GM12891 (cell line): ENCODE data around the gene SELENOS.

Source experiments
- DNase-seq: peaks from one replicate; pipeline ENCODE4 v3.0.0; 2011; ENCODE audit warnings: low spot score; ENCODE audit not compliant: insufficient read length
- FAIRE-seq: peaks from 2 replicates; lab custom pipeline; 2011; peaks lifted over from hg19 to GRCh38; lab: Jason Lieb, UNC
- PAX5 ChIP-seq: IDR thresholded peaks from 2 replicates; pipeline ENCODE4 v1.6.1; 2011; ENCODE audit warnings: low read length, moderate library complexity, mild to moderate bottlenecking; ENCODE audit not compliant: insufficient read depth, severe bottlenecking
- POLR2A ChIP-seq: IDR thresholded peaks from 2 replicates; pipeline ENCODE4 v1.6.1; 2011; ENCODE audit warnings: low read depth, low read length, control low read depth
- POLR2AphosphoS5 ChIP-seq: IDR thresholded peaks from 2 replicates; pipeline ENCODE4 v1.6.1; 2011; ENCODE audit warnings: low read depth, low read length, control low read depth
- POU2F2 ChIP-seq: IDR thresholded peaks from 2 replicates; pipeline ENCODE4 v1.6.1; 2011; ENCODE audit warnings: low read depth, mild to moderate bottlenecking, control low read depth, low read length, moderate library complexity
- SPI1 ChIP-seq: IDR thresholded peaks from 2 replicates; pipeline ENCODE4 v1.6.1; 2011; ENCODE audit warnings: low read depth, low read length, control low read depth
- TAF1 ChIP-seq: IDR thresholded peaks from 2 replicates; pipeline ENCODE4 v1.6.1; 2011; ENCODE audit warnings: low read depth, low read length, control low read depth

SELENOS gene

GRCh38 chr15:101251830-101252820 lies 25.2 kb downstream of the SELENOS start, which contains the start of gene CHSY1:
Gene CHSY1 (minus strand): TSS chr15:101252048. CDS start chr15:101251456, 592 bp downstream.
- DNase-seq: peak; percentile 77

DNA sequence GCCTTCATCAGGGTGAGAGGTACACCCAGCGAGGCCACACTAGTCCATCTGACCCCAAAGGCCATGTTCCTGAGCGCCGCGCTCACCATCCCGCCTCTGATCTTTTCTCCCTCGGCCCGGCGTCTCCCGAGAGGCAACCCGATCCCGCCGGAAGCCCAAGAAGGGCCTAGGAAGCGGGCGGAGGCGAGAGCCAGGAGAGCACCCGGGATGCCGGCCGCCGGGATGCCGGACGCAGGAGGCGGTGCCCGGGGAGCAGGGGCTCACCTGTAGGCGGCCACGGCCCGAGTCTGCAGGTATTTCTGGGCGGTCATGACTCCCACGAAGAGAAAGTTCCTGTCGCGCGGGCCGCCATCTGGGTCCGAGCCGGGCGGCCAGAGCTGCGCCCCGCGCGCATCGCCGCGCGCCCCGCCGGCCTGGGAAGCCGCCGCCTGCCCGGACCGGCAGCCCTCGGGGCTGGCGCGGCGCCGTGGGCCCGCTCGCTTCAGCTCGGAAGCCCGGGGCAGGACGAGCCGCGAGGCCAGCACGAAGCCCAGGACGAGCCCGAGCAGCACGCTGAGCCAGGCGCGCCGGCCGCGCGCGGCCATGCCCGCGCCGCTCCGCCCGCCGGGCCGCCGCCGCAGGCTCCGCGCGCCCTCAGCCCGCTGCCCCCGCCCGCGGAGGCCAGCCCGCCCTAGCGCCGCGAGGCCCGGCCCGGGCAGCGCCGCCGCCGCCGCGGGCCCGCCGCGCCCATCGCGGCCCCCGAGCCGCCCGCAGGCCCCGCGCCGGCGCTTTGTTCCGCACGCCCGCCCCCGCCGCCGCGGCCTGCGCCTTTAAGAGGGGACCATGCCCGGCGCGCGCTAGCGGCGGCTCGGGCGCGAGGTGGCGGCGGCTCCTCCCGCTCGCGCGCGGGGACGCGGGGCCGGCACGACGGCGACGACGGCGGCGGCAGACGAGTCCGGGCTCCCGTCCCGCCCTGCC lies 26.1 kb downstream of the SELENOS start:
- DNase-seq (no peak), FAIRE-seq (peak; percentile 33)
- TF ChIP-seq POLR2AphosphoS5: no peak
- TF ChIP-seq SPI1: no peak
- no peak for TF ChIP-seq PAX5
- no peak for TF ChIP-seq POLR2A
- no peak for TF ChIP-seq POU2F2
- no peak for TF ChIP-seq TAF1

More at GRCh38 chr15:101251830-101252820, 25.2 kb downstream of the SELENOS start, which contains the start of gene CHSY1:
- FAIRE-seq: peak; percentile 88
- TF ChIP-seq POU2F2 (no peak), SPI1 (no peak), POLR2A (peak; percentile 68), TAF1 (peak; percentile 75), POLR2AphosphoS5 (peak; percentile 80), PAX5 (peak; percentile 68)

GRCh38 chr15:101250341-101250831 lies 26.9 kb downstream of the SELENOS start:
- DNase-seq (no peak), FAIRE-seq (no peak)
- no peak for TF ChIP-seq TAF1
- no peak for TF ChIP-seq POLR2A
- no peak for TF ChIP-seq SPI1
- no peak for TF ChIP-seq POLR2AphosphoS5
- TF ChIP-seq POU2F2: no peak
- no peak for TF ChIP-seq PAX5

GRCh38 chr15:101248274-101248673 lies 29.0 kb downstream of the SELENOS start:
- no peak for TF ChIP-seq POU2F2
- no peak for TF ChIP-seq POLR2A
- no peak for TF ChIP-seq POLR2AphosphoS5
- TF ChIP-seq TAF1: no peak
- no peak for TF ChIP-seq PAX5
- TF ChIP-seq SPI1: no peak
- DNase-seq (no peak), FAIRE-seq (no peak)

GRCh38 chr15:101246824-101247745 lies 30.2 kb downstream of the SELENOS start:
- TF ChIP-seq POLR2A: no peak
- no peak for TF ChIP-seq TAF1
- TF ChIP-seq POU2F2: no peak
- no peak for TF ChIP-seq SPI1
- TF ChIP-seq POLR2AphosphoS5: no peak
- no peak for TF ChIP-seq PAX5
- FAIRE-seq: no peak
- no peak for DNase-seq

DNA sequence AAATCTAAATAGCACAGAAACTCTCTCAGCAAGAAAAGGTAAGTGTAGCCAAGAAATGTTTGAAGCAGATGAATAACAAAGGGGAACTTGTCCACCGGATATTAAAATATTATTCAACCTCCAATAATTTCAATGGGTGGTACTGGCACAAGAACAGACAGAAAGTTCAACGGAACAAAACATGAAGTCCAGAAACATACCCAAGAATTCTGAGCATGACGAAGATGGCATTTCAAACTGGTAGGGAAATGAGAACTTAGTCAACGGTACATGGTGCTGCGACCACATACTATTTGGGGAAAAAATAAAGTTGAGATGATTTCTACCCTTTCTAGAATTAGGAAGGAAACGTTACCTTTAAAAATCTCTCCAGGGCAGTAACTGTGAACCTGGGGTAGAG lies 30.9 kb downstream of the SELENOS start:
- TF ChIP-seq SPI1 (0 out of 2 replicates have a peak, but pooled peaks have one; percentile 5), PAX5 (no peak)
- DNase-seq: no peak
- FAIRE-seq: no peak

DNA sequence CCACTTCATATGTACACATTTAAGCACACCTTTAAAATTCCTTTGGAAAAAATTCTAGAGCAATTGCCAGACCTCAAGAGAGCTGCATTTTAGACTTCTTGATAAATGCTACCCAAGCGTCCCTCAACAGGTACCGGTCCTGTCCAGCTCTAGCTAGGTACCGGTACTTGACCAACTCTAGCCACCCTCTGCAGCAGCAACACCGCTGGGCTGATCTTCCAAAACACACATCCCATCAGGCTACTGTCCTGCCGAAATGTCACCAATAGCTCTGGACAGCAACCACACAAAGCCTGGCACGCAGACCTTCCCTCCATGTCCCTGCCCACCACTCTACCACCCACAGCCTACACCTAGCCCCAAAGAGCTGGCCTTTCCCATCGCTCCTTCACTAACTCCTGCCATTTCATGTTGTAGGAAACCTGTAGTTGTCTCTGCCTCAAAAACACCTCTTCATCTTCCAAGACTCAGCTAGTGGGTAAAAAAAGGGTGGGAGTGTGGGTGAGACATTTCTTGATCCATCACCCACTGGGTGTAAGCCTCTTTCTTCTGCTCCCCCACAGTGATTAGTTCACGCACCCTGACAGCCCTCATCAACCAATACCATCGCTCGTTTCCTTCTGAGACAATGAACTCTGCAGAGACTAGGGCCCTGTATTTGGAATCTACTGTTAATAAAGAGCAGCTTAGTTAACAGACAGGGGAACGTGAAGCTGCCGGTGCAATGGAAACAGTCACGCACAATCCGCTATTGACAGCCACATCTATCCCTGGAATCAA lies 32.2 kb downstream of the SELENOS start:
- FAIRE-seq (no peak), DNase-seq (no peak)
- TF ChIP-seq POU2F2 (no peak), TAF1 (no peak), POLR2A (no peak), SPI1 (no peak), POLR2AphosphoS5 (no peak), PAX5 (no peak)

DNA sequence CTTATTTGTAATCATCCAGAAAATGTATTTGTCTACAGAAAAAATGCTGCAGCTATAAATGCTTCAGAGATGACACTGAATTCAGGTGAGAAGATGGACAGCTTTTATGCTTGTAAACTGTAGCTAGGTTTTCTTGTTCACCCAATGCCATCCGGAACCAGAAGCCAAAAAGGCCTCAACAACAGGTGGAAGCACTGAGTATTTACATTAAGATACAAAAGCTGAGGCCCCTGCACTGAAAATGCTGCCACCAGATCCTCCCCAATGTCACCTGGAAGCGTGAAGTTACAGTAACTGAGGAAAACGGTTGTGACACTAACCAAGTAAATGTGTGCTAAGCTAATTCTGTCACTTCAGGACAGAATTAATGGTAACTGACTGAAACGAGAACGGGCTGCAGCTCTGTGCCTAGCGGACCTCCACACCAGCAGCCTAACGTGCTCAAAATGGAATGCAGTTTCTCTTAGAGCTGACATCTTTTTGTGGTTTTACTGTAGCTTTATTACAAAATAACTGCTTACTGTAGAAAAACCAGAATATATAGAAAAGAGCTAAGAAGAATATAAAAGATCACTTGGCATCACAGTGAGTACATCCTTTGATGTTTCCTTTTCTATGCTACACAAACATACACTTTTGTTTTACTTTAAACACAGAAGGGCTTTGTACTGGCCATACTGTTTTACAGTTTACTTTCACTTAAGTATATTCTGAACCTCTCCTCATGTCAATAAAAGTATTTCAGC lies 33.1 kb downstream of the SELENOS start:
- TF ChIP-seq TAF1: no peak
- no peak for TF ChIP-seq SPI1
- TF ChIP-seq PAX5: no peak
- TF ChIP-seq POU2F2: no peak
- FAIRE-seq (peak; percentile 57), DNase-seq (no peak)
